AG04450 (cell line): ENCODE data around the gene SLC66A2. TPM values are rescaled to one million over a fixed set of nuclear protein-coding genes. Genes with fewer than 3 reads are reported as not detected.
"Not testable (repeated sequence)": the region's sequence is repeated elsewhere in the genome, so short reads cannot be mapped to it uniquely, and the experiment has no call there.

Experiments used
- CTCF ChIA-PET: fragments of 300-600, 350-600 bp; formaldehyde crosslinking; extraction: SDS; loops from one replicate; lab custom pipeline; 2022; ENCODE audit warnings: antibody characterized with exemption, inconsistent platforms; lab: Charles Lee
- POLR2A ChIA-PET: fragments of 350-600 bp; formaldehyde crosslinking; extraction: SDS; loops from one replicate; lab custom pipeline; 2021; ENCODE audit warnings: antibody characterized with exemption, inconsistent platforms; lab: Yijun Ruan, JAX
- DNase-seq: peaks from one replicate; pipeline ENCODE4 v3.0.0-alpha.2; 2011; ENCODE audit warnings: low read depth, low spot score
- H3K27ac ChIP-seq: one replicate; pipeline ENCODE4 v1.5.1; 2012; ENCODE audit warnings: low read depth, low read length, control low read depth
- H3K27me3 ChIP-seq: one replicate; pipeline ENCODE4 v1.6.0; 2012; ENCODE audit warnings: low read length; ENCODE audit not compliant: control insufficient read depth, insufficient read depth
- H3K4me3 ChIP-seq: 2 replicates; pipeline ENCODE4 v1.5.1; 2011; ENCODE audit warnings: mild to moderate bottlenecking, low read depth, low read length, control low read depth
- H3K9me3 ChIP-seq: 2 replicates; pipeline ENCODE4 v1.5.1; 2012; ENCODE audit warnings: low read length; ENCODE audit not compliant: control insufficient read depth, insufficient read depth
- polyA minus RNA-seq: library from RNA; depleted of rRNA, polyadenylated mRNA; stranded (reverse); fragments of >200 nt; gene quantifications from 2 replicates; pipeline ENCODE4 v1.2.3, GENCODE V29; 2011; rRNA and poly(A)+ RNA removed
- polyA plus RNA-seq: library from polyadenylated mRNA; depleted of rRNA; stranded (reverse); fragments of >200 nt; gene quantifications from 2 replicates; pipeline ENCODE4 v1.2.3, GENCODE V29; 2011; rRNA removed
- TF ChIP-seq, protein P1 (sequence below): IDR thresholded peaks from 2 replicates; pipeline ENCODE4 v1.5.1; 2011; ENCODE audit warnings: low read depth, low read length, control low read depth, inconsistent platforms

Gene SLC66A2
- 13.9 and 18.1 TPM in 2 replicates for polyA plus RNA-seq
- 14.0 and 18.3 TPM in 2 replicates for polyA minus RNA-seq

DNA sequence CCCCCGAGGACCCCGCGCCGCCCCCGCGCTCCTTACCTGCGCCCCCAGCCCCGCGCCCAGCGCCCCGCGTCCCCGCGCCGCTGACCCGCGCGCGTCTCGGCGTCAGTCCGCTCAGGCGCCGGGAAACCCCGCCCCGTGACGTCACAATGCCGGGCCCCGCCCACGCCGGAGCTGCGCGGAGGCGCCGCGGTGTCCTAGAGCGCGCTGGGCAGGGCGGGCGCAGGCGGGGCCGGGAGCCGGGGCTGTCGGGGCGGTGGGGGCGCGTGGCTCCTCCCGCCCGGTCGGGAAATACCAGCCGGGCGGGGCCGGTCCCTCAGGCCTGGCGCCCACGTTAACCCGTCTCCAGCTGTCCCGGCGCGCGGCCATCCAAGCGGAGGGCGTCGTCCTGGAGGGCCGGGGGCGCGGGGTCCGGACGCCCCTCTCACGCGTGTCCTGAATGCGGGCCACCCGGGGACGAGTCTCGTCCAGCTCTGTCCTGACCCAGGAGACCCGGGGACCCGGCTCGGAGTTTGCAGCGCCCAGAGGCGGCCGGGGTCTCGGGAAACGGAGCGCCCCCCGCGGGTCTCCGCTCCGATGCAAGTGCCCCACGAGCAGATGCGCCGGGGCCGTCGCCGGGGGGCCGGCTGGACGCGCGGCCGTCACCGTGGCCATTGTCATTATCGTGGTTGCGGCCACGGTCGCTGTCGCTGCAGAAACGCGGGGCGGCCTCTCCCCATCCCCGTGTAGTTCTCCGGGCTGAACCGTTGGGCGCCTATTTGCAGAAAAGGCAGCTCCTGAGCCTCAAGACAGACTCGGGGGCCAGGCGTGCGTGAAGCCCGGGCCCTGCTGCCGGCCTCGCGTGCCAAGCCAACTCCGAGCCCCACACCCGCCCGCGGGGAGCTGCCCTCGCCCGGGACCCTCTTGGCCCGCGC lies at the start of gene SLC66A2:
SLC66A2 (minus strand) TSS at position 109 of the 911 bp plus-strand sequence. CDS start 727 bp downstream, outside the sequence.
- POLR2A ChIA-PET: interaction anchor here (0.6 to 1.3 kb wide), 7 partner anchors 8 to 199 kb away, joined by 3 to 7 read pairs (median 3); partner anchors contain the start of genes ADNP2, HSBP1L1 and RBFA
- DNase-seq: peak; percentile 47
- Histone ChIP-seq H3K27me3 (no peaks in the 10 kb centered on the region), H3K27ac (no peak within 1 kb of the TSS), H3K9me3 (no peaks in the 10 kb centered on the region; the same call in 1 of the 2 replicates), H3K4me3 (peak within 1 kb of the TSS; percentile 77)
- TF ChIP-seq, protein P1, sequence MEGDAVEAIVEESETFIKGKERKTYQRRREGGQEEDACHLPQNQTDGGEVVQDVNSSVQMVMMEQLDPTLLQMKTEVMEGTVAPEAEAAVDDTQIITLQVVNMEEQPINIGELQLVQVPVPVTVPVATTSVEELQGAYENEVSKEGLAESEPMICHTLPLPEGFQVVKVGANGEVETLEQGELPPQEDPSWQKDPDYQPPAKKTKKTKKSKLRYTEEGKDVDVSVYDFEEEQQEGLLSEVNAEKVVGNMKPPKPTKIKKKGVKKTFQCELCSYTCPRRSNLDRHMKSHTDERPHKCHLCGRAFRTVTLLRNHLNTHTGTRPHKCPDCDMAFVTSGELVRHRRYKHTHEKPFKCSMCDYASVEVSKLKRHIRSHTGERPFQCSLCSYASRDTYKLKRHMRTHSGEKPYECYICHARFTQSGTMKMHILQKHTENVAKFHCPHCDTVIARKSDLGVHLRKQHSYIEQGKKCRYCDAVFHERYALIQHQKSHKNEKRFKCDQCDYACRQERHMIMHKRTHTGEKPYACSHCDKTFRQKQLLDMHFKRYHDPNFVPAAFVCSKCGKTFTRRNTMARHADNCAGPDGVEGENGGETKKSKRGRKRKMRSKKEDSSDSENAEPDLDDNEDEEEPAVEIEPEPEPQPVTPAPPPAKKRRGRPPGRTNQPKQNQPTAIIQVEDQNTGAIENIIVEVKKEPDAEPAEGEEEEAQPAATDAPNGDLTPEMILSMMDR: no peak
- CTCF ChIA-PET: interaction anchor here (0.6 kb wide), 1 partner anchor 734 kb away, joined by 3 read pairs; no protein-coding TSS in a partner anchor

DNA sequence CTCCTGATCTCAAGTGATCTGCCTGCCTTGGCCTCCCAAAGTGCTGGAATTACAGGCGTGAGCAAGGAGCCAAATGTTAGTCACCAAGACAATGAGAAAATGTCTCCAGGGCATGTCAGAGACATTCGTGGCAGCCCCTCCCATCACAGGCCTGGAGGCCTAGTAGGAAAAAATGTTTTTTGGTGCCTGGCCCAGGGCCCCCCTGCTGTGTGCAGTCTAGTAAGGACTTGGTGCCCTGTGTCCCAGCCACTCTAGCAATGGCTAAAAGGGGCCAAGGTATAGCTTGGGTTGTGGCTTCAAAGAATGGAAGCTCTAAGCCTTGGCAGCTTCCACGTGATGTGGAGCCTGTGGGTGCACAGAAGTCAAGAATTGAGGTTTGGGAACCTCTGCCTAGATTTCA lies 49.4 kb upstream of the SLC66A2 start:
- H3K27ac ChIP-seq: no peak overlapping the region
- TF ChIP-seq, protein P1: no peak
- no peak for DNase-seq
- H3K4me3 ChIP-seq: no peak overlapping the region
- ChIA-PET POLR2A (no interaction called here), CTCF (no interaction called here)
- no peaks in the 10 kb centered on the region for H3K27me3 ChIP-seq
- peaks cover 10% of the 10 kb centered on the region; the same call in 1 of the 2 replicates for H3K9me3 ChIP-seq

DNA sequence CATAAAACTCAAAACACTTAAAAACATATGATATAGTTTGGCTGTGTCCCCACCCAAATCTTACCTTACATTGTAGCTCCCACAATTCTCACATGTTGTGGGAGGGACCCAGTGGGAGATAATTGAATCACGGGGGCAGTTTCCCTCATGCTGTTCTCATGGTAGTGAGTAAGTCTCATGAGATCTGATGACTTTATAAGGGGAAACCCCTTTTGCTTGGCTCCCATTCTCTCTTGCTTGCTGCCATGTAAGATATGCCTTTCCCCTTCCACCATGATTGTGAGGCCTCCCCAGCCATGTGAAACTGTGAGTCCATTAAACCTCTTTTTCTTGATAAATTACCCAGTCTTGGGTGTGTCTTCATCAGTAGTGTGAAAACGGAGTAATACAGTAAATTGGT lies 48.2 kb upstream of the SLC66A2 start:
- H3K27ac ChIP-seq, DNase-seq, H3K27me3 ChIP-seq, POLR2A ChIA-PET, H3K4me3 ChIP-seq, CTCF ChIA-PET: not testable (repeated sequence)
- H3K9me3 ChIP-seq: peaks cover 10% of the 10 kb centered on the region; the same call in 1 of the 2 replicates

DNA sequence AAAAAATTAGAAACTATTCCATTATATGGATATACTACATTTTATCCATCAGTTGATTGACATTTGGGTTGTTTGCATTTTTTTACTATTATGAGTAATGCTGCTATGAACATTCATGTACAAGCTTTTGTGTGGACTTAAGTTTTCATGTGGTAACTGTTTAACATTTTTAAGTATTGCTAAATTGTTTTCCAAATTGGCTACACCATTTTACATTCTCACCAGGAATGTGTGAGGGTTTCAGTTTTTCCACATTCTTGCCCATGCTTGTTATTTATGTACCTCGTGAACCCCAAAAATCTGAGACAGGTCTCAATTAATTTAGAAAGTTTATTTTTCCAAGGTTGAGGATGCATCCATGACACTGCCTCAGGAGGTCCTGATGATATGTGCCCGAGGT lies 40.0 kb upstream of the SLC66A2 start:
- H3K4me3 ChIP-seq: no peak overlapping the region
- no peaks in the 10 kb centered on the region for H3K27me3 ChIP-seq
- ChIA-PET POLR2A (no interaction called here), CTCF (no interaction called here)
- no peak overlapping the region for H3K27ac ChIP-seq
- no peak for DNase-seq
- no peaks in the 10 kb centered on the region; the same call in 1 of the 2 replicates for H3K9me3 ChIP-seq
- TF ChIP-seq, protein P1: no peak

DNA sequence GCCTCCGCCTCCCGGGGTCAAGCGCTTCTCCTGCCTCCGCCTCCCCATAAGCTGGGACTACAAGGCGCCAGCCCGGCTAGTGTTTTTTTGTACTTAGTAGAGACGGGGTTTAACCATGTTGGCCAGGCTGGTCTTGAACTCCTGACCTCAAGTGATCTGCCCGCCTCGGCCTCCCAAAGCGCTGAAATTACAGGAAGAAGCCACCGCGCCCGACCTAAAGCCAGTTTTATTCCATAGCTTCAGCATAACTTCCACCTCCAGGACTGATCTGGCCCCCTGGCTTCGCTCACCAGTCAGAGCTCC lies 37.7 kb upstream of the SLC66A2 start:
- Histone ChIP-seq H3K27me3 (no peaks in the 10 kb centered on the region), H3K9me3 (no peaks in the 10 kb centered on the region; the same call in 1 of the 2 replicates), H3K4me3 (peak overlapping the region; percentile 99), H3K27ac (peak overlapping the region; percentile 77)
- CTCF ChIA-PET: no interaction called here
- no peak for DNase-seq
- TF ChIP-seq, protein P1: no peak
- POLR2A ChIA-PET: interaction anchor here (2.2 kb wide), 1 partner anchor 45 kb away, joined by 21 read pairs; the partner anchor contains the start of gene RBFA
